Tibial nerve (tissue), 4 donors: ENCODE results near the gene KIRREL3. TPM values are rescaled to one million over a fixed set of nuclear protein-coding genes. Genes with fewer than 3 reads are reported as not detected.

Source experiments
- DNase-seq, 2 donors: peaks; one replicate each; pipeline ENCODE4 v3.0.0-alpha.2; 2019; ENCODE audit warnings: low spot score in 2 of 2
- H3K27ac ChIP-seq, 4 donors: fragments of 200-600 bp; sonication (generic) in 3 of 4; one replicate each; pipeline ENCODE4 v1.5.1; 2017 to 2019; ENCODE audit warnings: mild to moderate bottlenecking in 1 of 4
- H3K27me3 ChIP-seq, 2 donors: fragments of 200-600 bp; sonication (generic) in 1 of 2; one replicate each; pipeline versions ENCODE4 v1.5.1 to v1.6.0; 2017 to 2019
- H3K36me3 ChIP-seq, 3 donors: fragments of 200-600 bp; sonication (generic); one replicate each; pipeline ENCODE4 v1.5.1; 2018 to 2019
- H3K4me1 ChIP-seq, 4 donors: fragments of 200-600 bp; sonication (generic) in 3 of 4; one replicate each; pipeline ENCODE4 v1.5.1; 2017 to 2019
- H3K4me3 ChIP-seq, 4 donors: fragments of 200-600 bp; sonication (generic) in 3 of 4; one replicate each; pipeline ENCODE4 v1.5.1; 2017 to 2019; ENCODE audit warnings: mild to moderate bottlenecking in 1 of 4, moderate library complexity in 1 of 4
- H3K9me3 ChIP-seq, 4 donors: fragments of 200-600 bp; sonication (generic) in 3 of 4; one replicate each; pipeline ENCODE4 v1.5.1; 2017 to 2019
- EP300 ChIP-seq, 2 donors: sonication (generic); formaldehyde crosslinking; IDR thresholded peaks; one replicate each; pipeline ENCODE4 v1.6.1; 2017; ENCODE audit warnings: antibody characterized with exemption in 2 of 2, mild to moderate bottlenecking in 1 of 2
- POLR2A ChIP-seq, 2 donors: fragments of 450-650 bp; IDR thresholded peaks; one replicate each; pipeline ENCODE4 v1.6.1; 2017; ENCODE audit warnings: antibody characterized with exemption in 2 of 2, mild to moderate bottlenecking in 2 of 2, moderate library complexity in 2 of 2
- WGBS, 2 donors: methylation state at CpG; one replicate each; pipeline ENCODE4 v1.1.5; 2018; 5-methylcytosine and 5-hydroxymethylcytosine counted together
- total RNA-seq, 4 donors: library from RNA; depleted of rRNA; stranded (reverse); fragments of >200 nt; gene quantifications; one replicate each; pipeline ENCODE4 v1.1.0, GENCODE V29; 2016
- TF ChIP-seq, protein P1 (sequence below), 5 experiments: fragments of 200-600 bp in 3 of 5; fragments of 450-650 bp in 2 of 5; sonication (generic) in 3 of 5; IDR thresholded peaks; one replicate each; pipeline ENCODE4 v1.5.1; 2016 to 2019; ENCODE audit warnings: antibody characterized with exemption in 5 of 5, mild to moderate bottlenecking in 3 of 5, moderate library complexity in 2 of 5

The KIRREL3 gene
- total RNA-seq, 4 donors from 2014 or later, result not detected

DNA sequence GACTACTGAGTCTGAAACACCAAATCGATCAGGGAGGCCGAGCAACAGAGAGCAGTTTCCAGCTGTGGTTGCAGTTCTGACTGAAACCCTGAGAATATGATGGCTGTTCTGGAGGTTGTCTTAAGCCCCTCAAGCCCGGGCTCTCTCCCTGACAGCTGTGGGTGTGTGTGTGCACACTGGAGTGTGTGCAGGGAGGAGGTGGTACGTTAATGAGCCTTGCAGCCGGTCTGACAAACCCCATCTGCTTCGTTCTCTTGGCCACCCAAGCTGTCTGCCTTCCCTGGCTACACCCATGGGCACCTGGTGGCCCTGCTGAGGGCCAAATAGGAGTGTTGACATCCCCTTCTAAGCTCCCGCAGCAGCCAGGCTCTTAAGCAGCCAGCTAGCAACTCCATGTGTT, 189.8 kb downstream of the KIRREL3 start:
- Histone ChIP-seq H3K27ac (no peak overlapping the region), H3K4me3 (no peak overlapping the region), H3K36me3 (no peaks in the 10 kb centered on the region), H3K4me1 (peaks cover 0 to 11% (median 2%) of the 10 kb centered on the region in 4 donors), H3K27me3 (peaks cover 0 to 15% of the 10 kb centered on the region in 2 donors), H3K9me3 (no peaks in the 10 kb centered on the region)
- WGBS, 2 donors, result 79% methylated on average over 7 of the region's 7 CpGs
- DNase-seq, result no peak
- TF ChIP-seq POLR2A (IDR thresholded peaks at IDR 0.05) (no peak), EP300 (IDR thresholded peaks at IDR 0.05) (no peak)
- TF ChIP-seq, protein P1, sequence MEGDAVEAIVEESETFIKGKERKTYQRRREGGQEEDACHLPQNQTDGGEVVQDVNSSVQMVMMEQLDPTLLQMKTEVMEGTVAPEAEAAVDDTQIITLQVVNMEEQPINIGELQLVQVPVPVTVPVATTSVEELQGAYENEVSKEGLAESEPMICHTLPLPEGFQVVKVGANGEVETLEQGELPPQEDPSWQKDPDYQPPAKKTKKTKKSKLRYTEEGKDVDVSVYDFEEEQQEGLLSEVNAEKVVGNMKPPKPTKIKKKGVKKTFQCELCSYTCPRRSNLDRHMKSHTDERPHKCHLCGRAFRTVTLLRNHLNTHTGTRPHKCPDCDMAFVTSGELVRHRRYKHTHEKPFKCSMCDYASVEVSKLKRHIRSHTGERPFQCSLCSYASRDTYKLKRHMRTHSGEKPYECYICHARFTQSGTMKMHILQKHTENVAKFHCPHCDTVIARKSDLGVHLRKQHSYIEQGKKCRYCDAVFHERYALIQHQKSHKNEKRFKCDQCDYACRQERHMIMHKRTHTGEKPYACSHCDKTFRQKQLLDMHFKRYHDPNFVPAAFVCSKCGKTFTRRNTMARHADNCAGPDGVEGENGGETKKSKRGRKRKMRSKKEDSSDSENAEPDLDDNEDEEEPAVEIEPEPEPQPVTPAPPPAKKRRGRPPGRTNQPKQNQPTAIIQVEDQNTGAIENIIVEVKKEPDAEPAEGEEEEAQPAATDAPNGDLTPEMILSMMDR (IDR thresholded peaks at IDR 0.05), result no peak

GRCh38 chr11:126809514-126810289, 190.9 kb downstream of the KIRREL3 start:
- no peaks in the 10 kb centered on the region for H3K9me3 ChIP-seq
- peaks cover 0 to 11% (median 2%) of the 10 kb centered on the region in 4 donors for H3K4me1 ChIP-seq
- peaks cover 0 to 23% of the 10 kb centered on the region in 2 donors for H3K27me3 ChIP-seq
- TF ChIP-seq, protein P1 (IDR thresholded peaks at IDR 0.05), result no peak
- TF ChIP-seq EP300 (IDR thresholded peaks at IDR 0.05) (no peak), POLR2A (IDR thresholded peaks at IDR 0.05) (no peak)
- no peak overlapping the region for H3K4me3 ChIP-seq
- WGBS, 2 donors, result 83% methylated on average over 6 of the region's 6 CpGs
- DNase-seq, result no peak
- no peaks in the 10 kb centered on the region for H3K36me3 ChIP-seq
- no peak overlapping the region for H3K27ac ChIP-seq

DNA sequence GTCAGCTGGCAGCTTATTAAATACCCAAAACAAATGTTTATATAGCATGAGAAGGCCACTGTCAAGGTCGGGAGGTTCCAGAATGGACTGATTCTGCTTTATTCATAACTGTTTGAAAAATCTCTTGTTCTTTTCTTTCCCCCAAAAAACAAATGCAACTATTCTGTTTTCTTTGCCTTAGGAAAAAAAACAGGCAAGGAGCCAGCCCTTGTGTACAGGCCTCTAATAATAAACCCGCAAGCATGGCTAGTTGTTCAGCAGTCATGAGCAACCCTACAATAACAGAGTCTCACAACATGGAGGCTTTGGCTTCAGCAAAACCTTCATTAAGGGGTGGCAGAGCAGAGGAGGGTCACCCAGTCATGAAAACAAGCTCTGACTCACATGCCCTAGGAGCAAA, 191.7 kb downstream of the KIRREL3 start:
- 18 to 29% methylated on average over 2 of the region's 2 CpGs for WGBS, 2 donors
- Histone ChIP-seq H3K4me3 (no peak overlapping the region), H3K9me3 (no peaks in the 10 kb centered on the region), H3K4me1 (peaks cover 0 to 11% (median 2%) of the 10 kb centered on the region in 4 donors), H3K36me3 (no peaks in the 10 kb centered on the region), H3K27ac (no peak overlapping the region), H3K27me3 (peaks cover 0 to 23% of the 10 kb centered on the region in 2 donors)
- TF ChIP-seq, protein P1 (IDR thresholded peaks at IDR 0.05), result no peak
- TF ChIP-seq EP300 (IDR thresholded peaks at IDR 0.05) (no peak), POLR2A (IDR thresholded peaks at IDR 0.05) (no peak)
- DNase-seq, result no peak

GRCh38 chr11:126808296-126808695, 192.3 kb downstream of the KIRREL3 start:
- 25% methylated on average over 2 of the region's 2 CpGs for WGBS, 2 donors
- no peak for DNase-seq
- H3K4me1 ChIP-seq, result peaks cover 0 to 11% (median 2%) of the 10 kb centered on the region in 4 donors

GRCh38 chr11:126805870-126806269, 194.7 kb downstream of the KIRREL3 start:
- Histone ChIP-seq H3K4me3 (no peak overlapping the region), H3K9me3 (no peaks in the 10 kb centered on the region), H3K27me3 (peaks cover 0 to 28% of the 10 kb centered on the region in 2 donors), H3K36me3 (no peaks in the 10 kb centered on the region), H3K4me1 (peaks cover 0 to 11% (median 2%) of the 10 kb centered on the region in 4 donors), H3K27ac (no peak overlapping the region)
- no peak for TF ChIP-seq EP300 (IDR thresholded peaks at IDR 0.05)
- TF ChIP-seq, protein P1 (IDR thresholded peaks at IDR 0.05), result no peak
- no peak for TF ChIP-seq POLR2A (IDR thresholded peaks at IDR 0.05)
- DNase-seq, result no peak
- 96 to 97% methylated on average over 3 of the region's 3 CpGs for WGBS, 2 donors

More at GRCh38 chr11:126808296-126808695, 192.3 kb downstream of the KIRREL3 start:
- no peaks in the 10 kb centered on the region for H3K9me3 ChIP-seq
- H3K36me3 ChIP-seq, result no peaks in the 10 kb centered on the region
- peaks cover 0 to 23% of the 10 kb centered on the region in 2 donors for H3K27me3 ChIP-seq
- H3K27ac ChIP-seq, result no peak overlapping the region
- TF ChIP-seq POLR2A (IDR thresholded peaks at IDR 0.05) (no peak), EP300 (IDR thresholded peaks at IDR 0.05) (no peak)
- TF ChIP-seq, protein P1 (IDR thresholded peaks at IDR 0.05), result no peak
- H3K4me3 ChIP-seq, result no peak overlapping the region
